ENCODE results near the gene EPC1.

- TF ChIP-seq CTCF (IDR thresholded peaks at IDR 0.05), result no peak
- no peak for TF ChIP-seq POLR2AphosphoS2 (conservative IDR thresholded peaks at IDR 0.05; ENCODE audit: low read length)
- TF ChIP-seq CHD2 (IDR thresholded peaks at IDR 0.05; ENCODE audit: low read length, partially characterized antibody), result no peak
- TF ChIP-seq ZFP36 (IDR thresholded peaks at IDR 0.05; ENCODE audit: borderline replicate concordance, partially characterized antibody), result no peak
- no peak for TF ChIP-seq USF2 (IDR thresholded peaks at IDR 0.05)
- no peak for TF ChIP-seq MYC (IDR thresholded peaks at IDR 0.05; ENCODE audit: borderline replicate concordance, low read length)
- TF ChIP-seq POLR2A (IDR thresholded peaks at IDR 0.05; ENCODE audit: low read length), result no peak
- no peak for TF ChIP-seq CBX2 (IDR thresholded peaks at IDR 0.05; ENCODE audit: borderline replicate concordance, low read depth)
- no peak for TF ChIP-seq MAFK (IDR thresholded peaks at IDR 0.05; ENCODE audit: partially characterized antibody)
Measured at GRCh38 chr10:32232378-32232777, 114.6 kb downstream of the EPC1 start.

All from A549 (cell line).